GM19328 (cell line): ENCODE results near the gene OPA1.

Experiments
- ATAC-seq: cut with Tn5 transposase; IDR thresholded peaks from one replicate; pipeline ENCODE4 v1.9.1; 2021; ENCODE audit warnings: mild to moderate bottlenecking, moderate library complexity; ENCODE audit not compliant: unreplicated experiment

Gene OPA1

GRCh38 chr3:193702967-193703366, 110.0 kb downstream of the OPA1 start:
- ATAC-seq = no peak

- ATAC-seq = no peak
Measured at GRCh38 chr3:193704431-193704830, 111.4 kb downstream of the OPA1 start.

GRCh38 chr3:193708270-193708669, 115.3 kb downstream of the OPA1 start:
- ATAC-seq = no peak

DNA sequence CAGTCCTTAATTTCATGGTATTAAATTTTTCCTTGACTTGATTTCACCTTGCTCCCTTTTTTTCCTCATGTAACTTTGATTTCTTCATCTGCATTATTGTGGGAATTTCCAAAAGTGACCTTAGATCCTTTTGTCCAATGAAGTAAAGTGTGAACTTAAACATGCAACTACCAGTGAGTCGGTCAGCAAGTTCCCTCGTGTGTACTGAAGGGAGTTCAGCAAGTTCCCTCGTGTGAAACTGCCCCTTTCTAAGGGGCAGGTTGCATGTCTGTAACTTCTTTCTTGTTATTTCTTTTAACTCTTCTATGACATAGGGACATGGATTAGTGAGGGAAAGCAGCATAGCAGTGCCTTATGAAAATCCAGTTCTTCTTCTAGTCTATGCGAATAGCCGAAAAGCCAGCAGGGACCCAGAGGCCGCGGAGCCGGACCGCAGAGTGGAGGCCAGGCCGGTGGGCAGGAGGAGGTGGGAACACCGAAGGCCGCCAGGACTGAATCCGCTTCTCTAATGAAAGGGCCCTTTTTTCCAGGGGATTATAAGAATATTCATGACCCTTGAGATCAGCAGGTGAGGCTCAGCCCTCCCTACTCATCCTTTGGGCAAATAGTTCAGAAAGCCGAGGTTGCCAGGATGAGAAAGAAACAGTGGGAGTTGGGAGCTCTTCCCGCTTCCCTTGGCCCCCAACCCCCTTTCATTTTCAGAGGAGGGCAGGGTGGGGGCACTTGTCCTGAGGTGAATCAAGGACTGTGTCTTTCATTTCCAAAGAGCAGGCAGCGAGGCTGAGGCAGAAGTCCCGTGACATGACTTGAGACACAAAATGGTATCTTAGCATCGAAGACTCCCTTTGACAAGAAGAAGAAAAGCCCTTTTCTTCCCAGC, 117.5 kb downstream of the OPA1 start:
- ATAC-seq = no peak

DNA sequence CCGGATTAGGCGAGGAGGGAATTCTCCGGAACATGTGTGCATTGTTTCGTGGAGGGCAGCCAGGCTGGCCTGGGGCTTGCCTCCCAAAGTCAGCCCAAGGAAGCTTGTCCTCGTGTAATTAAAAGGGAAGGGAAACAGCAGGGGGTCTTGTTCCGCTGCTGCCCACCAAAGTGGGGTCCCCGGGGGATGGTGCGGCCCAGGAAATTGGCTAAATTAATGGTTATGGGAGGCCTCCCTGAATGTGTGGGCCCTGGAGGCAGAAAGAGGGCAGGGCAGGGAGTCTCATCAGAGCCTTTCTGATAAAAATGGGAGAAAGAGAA, 118.1 kb downstream of the OPA1 start:
- ATAC-seq = no peak

- ATAC-seq = no peak
Measured at GRCh38 chr3:193711523-193711963, 118.5 kb downstream of the OPA1 start.

GRCh38 chr3:193711964-193712598, 119.1 kb downstream of the OPA1 start:
- ATAC-seq = no peak

DNA sequence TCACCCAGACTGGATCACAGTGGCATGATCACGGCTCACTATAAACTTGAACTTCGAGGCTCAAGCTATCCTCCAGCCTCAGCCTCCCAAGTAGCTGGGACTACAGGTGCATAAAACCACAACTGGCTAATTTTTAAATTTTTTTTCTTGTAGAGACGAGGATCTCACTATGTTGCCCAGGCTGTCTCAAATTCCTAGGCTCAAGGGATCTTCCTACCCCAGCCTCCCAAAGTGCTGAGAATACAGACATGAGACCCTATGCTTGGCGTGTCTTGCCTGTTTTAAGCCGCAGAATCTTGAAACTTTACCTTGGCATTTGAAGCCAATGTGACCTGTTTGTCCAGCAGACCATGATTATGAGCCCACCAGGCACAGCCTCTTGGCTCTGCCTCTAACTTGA, 119.9 kb downstream of the OPA1 start:
- ATAC-seq = no peak

GRCh38 chr3:193714523-193715137, 121.6 kb downstream of the OPA1 start:
- ATAC-seq = no peak

- ATAC-seq = no peak
Measured at GRCh38 chr3:193716150-193716549, 123.1 kb downstream of the OPA1 start.

DNA sequence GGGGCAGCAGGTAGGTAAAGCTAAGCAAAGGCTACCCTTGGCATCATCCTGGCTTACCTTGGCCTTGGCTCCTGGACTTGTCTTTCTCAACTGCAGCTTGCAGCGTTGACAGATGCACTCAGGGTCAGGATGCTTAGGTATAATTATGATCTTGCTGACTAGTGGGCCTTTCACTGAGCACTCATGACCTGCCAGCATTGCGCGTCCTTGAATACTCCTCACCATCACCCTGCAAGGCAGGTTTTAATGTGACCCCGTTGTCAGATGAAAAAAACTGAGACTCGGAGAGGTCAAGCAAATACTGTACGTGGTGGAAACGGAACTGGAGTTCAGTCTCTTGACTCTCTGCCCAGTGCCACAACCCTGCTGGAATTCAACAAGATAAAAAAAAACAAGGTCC, 126.7 kb downstream of the OPA1 start:
- no peak for ATAC-seq

GRCh38 chr3:193720169-193720568, 127.2 kb downstream of the OPA1 start:
- no peak for ATAC-seq

GRCh38 chr3:193722566-193722965, 129.6 kb downstream of the OPA1 start:
- ATAC-seq = no peak

GRCh38 chr3:193727089-193727488, 134.1 kb downstream of the OPA1 start:
- ATAC-seq = no peak

DNA sequence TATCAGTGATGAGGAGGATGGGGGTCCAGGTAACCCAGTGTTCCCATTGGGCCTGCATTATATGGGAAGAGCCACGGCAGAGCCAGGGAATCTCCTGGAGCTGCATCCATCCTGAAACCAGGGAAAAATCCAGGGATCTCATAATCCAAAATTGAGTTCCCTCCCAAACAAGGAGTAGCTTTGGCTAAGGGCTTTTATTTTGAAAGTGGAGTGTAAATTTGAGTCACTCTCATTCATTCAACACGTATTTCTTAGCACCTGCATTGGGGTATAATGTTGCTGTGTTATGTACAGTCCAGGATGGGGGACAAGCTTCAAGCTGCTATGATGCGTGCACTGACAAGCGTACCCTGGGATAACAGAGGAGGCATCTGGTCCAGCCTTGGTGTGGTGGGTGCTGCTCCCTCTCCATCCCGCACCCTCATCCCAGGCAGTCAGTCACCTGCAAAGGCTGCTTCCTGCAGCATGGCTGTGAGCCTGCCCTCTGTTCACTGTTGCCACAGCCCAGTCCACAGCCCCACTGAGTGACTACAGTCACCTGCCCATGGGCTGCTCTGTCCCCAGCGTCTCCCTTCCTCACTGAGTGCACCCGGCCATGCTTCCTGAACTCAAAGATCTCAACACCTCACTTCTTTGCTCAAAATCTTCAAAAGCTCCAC, 135.6 kb downstream of the OPA1 start:
- ATAC-seq = no peak

- ATAC-seq = no peak
Measured at GRCh38 chr3:193729088-193729465, 136.1 kb downstream of the OPA1 start.

GRCh38 chr3:193729601-193730000, 136.6 kb downstream of the OPA1 start:
- ATAC-seq = no peak

GRCh38 chr3:193730511-193730910, 137.5 kb downstream of the OPA1 start:
- ATAC-seq = no peak

DNA sequence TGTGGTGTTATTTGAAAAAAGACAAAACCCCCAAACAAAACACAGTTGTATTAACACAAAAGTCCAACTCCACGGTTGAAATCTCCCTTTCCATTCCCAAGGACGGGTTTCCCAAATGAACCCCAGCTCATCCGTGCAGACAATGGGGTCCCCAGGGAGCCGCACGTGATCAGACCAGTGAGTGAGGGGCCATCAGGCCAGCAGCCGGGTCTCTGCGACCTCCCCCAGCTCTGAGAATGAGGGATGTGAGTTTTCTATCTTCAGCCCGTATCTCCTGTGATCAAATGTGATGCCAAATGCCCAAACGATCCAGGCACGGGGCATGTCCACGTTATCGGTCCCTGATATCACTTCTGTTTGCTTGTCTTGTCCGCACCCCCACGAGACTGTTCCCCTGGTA, 138.0 kb downstream of the OPA1 start:
- no peak for ATAC-seq

GRCh38 chr3:193731656-193732055, 138.6 kb downstream of the OPA1 start:
- ATAC-seq = no peak

DNA sequence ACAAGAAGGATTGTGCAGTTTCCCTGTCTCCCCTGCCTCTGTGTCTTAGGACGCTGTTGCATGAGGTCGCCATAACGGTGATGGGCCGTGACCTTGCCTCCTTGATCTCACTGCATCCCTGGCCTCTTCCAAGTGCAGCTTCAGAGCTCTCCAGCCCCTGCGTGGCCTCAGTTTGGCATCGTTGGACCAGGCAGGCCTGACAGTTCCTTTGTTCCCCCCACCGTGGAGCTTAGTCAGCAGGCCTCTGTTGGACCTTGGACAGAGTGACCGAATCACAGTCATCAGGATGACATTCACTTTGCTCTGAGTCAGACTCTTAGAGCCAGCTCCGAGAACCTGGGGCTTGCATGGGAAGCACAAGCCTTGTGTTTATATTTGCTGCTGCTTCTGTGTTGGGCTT, 139.4 kb downstream of the OPA1 start:
- no peak for ATAC-seq

- ATAC-seq = no peak
Measured at GRCh38 chr3:193732827-193733226, 139.8 kb downstream of the OPA1 start.
